A549 (cell line): Measurements from ENCODE around the gene ST3GAL5.

Experiments used
- CHD4 ChIP-seq: fragments of 200-600 bp; sonication (generic); IDR thresholded peaks from 2 replicates; pipeline ENCODE4 v1.6.1; 2016; ENCODE audit warnings: antibody characterized with exemption, mild to moderate bottlenecking, borderline replicate concordance
- CTCF ChIP-seq: fragments of >200 bp; sonication (Bioruptor Twin); formaldehyde crosslinking; IDR thresholded peaks from 3 replicates; pipeline ENCODE4 v1.5.1; 2016
- E2F6 ChIP-seq: IDR thresholded peaks from 2 replicates; pipeline ENCODE4 v1.6.1; 2012; ENCODE audit warnings: low read depth, borderline replicate concordance
- EHMT2 ChIP-seq: fragments of 200-600 bp; sonication (generic); IDR thresholded peaks from 2 replicates; pipeline ENCODE4 v1.6.1; 2016; ENCODE audit warnings: antibody characterized with exemption, low read depth, mild to moderate bottlenecking, moderate library complexity
- EP300 ChIP-seq, 2 experiments: fragments of >200 bp; sonication (Bioruptor Twin); formaldehyde crosslinking; IDR thresholded peaks; 2 replicates in 1 of 2; 3 replicates in 1 of 2; pipeline ENCODE4 v1.6.1; 2016 to 2017
- FOSL2 ChIP-seq, 2 experiments: fragments of 450-650 bp in 1 of 2; fragments of >200 bp in 1 of 2; sonication (Bioruptor Twin) in 1 of 2; formaldehyde crosslinking; IDR thresholded peaks; 2 replicates each; pipeline versions ENCODE4 v1.5.0 to v1.6.1; 2016 to 2020; ENCODE audit warnings: mild to moderate bottlenecking in 1 of 2, moderate library complexity in 1 of 2
- KDM5A ChIP-seq: fragments of 200-600 bp; sonication (generic); IDR thresholded peaks from 2 replicates; pipeline ENCODE4 v1.6.1; 2016; ENCODE audit warnings: antibody characterized with exemption, mild to moderate bottlenecking
- NFE2L2 ChIP-seq: fragments of 150-350 bp; conservative IDR thresholded peaks from 2 replicates; pipeline ENCODE4 v1.6.1; 2014; ENCODE audit warnings: low read length
- PBX3 ChIP-seq: IDR thresholded peaks from 2 replicates; pipeline ENCODE4 v1.6.1; 2012
- POLR2AphosphoS2 ChIP-seq: conservative IDR thresholded peaks from 2 replicates; pipeline ENCODE4 v1.6.1; 2012; ENCODE audit warnings: low read length, improper control_type of control experiment, inconsistent platforms
- RNF2 ChIP-seq: fragments of 200-600 bp; sonication (generic); IDR thresholded peaks from 2 replicates; pipeline ENCODE4 v1.6.1; 2016; ENCODE audit warnings: low read depth, mild to moderate bottlenecking, antibody characterized with exemption, moderate library complexity, borderline replicate concordance

DNA sequence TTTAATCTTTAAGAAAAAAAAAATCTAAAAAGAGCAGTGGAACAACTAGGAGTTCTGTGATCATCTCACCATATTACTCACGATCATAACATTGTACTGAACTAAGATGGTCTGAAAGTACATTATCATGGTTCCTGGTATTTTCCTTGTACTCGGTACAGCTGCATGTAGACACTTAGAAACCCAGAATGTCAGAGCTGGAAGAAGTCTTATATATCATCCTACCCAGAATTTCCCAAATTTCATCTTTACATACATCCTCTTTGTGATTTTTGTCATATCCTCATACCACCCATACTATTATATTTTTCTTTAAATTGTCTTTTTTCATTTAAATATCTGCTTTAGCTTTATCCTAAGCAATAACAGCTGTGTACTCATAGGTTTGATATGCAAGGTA is 12.4 kb upstream of the ST3GAL5 start:
- TF ChIP-seq CTCF, result no peak
- no peak for TF ChIP-seq EP300 (IDR thresholded peaks at IDR 0.05)
- TF ChIP-seq CHD4, result no peak
- no peak for TF ChIP-seq FOSL2 (IDR thresholded peaks at IDR 0.05)
- TF ChIP-seq FOSL2 (CRISPR knock-in tag; IDR thresholded peaks at IDR 0.05), result no peak
- no peak for TF ChIP-seq POLR2AphosphoS2
- no peak for TF ChIP-seq RNF2
- no peak for TF ChIP-seq EHMT2
- TF ChIP-seq KDM5A, result no peak
- TF ChIP-seq E2F6, result no peak
- no peak for TF ChIP-seq PBX3
- no peak for TF ChIP-seq NFE2L2
